ENCODE data around the gene FAR2. TPM values are rescaled to one million over a fixed set of nuclear protein-coding genes. Genes with fewer than 3 reads are reported as not detected.
A peak's percentile ranks its signal among the peaks of the same experiment; 100 is the strongest.

FAR2 gene
- total RNA-seq, 1 experiment from 2014 or later: 22.1 TPM

DNA sequence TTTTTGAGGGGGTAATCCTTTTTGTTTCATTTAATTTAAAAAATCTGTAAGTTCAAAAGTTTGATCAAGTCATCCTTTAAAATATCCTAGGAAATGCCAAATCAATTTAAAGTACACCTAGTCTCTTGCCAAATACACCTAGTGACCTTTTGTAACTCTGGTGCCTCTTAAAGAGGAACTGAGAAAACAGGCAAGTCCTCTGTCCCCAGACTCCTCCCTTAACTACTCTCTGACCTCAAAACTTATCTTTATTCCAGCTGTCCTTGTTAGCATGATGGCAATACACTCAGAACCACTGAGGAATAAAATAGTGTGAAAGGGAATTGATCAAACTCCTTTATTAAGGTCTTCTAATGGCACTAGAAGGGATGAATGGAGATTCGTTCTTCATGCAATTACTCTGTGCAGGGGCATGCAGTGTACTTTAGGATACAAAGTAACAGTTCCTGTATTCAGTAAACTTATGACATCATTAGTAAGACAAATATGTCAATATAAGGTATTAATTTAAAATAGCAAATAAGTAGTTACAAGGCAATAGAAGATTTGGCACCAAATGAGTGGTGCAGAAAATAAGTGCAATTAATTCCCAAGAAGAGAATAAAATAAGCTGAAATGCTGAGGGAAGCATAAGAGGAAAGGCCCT is 3.3 kb downstream of the FAR2 start:
- Histone ChIP-seq H3K27ac (ENCODE audit: insufficient read length, low read depth, low read length) (no peak overlapping the region), H3T11ph (ENCODE audit: low read length) (no peak overlapping the region), H3K9ac (ENCODE audit: extremely low read depth, insufficient read length, low read length) (no peak overlapping the region), H2AK5ac (ENCODE audit: insufficient read length, low read length) (no peak overlapping the region), H2BK5ac (ENCODE audit: insufficient read length, low read length) (no peak overlapping the region), H3K56ac (ENCODE audit: insufficient read length, low read depth, low read length) (no peak overlapping the region), H4K91ac (ENCODE audit: insufficient read length, low read depth, low read length) (no peak overlapping the region), H3K9me3 (ENCODE audit: control insufficient read depth, low read depth, low read length) (no peaks in the 10 kb centered on the region), H3K4me1 (ENCODE audit: insufficient read depth, low read length) (no peaks in the 10 kb centered on the region; the same call in 1 of the 2 replicates), H2BK12ac (ENCODE audit: insufficient read length, low read depth, low read length) (no peak overlapping the region), H3K23me2 (ENCODE audit: insufficient read length, low read depth, low read length, poor library complexity, severe bottlenecking) (peaks cover 19% of the 10 kb centered on the region), H2BK20ac (ENCODE audit: low read depth, low read length, poor library complexity, severe bottlenecking) (no peak overlapping the region), H3K18ac (ENCODE audit: insufficient read length, low read depth, low read length) (no peak overlapping the region), H4K8ac (replicated peaks; ENCODE audit: insufficient read length, low read depth, low read length) (no peak overlapping the region), H3K79me2 (ENCODE audit: insufficient read depth, low read length) (no peaks in the 10 kb centered on the region), H3K4me2 (ENCODE audit: insufficient read depth, insufficient read length, low read length) (no peak overlapping the region), H3K79me1 (ENCODE audit: insufficient read depth, low read depth, low read length, poor library complexity, severe bottlenecking) (peaks cover 5% of the 10 kb centered on the region), H2BK15ac (ENCODE audit: low read depth, low read length) (no peak overlapping the region), H3K14ac (ENCODE audit: insufficient read depth, low read length) (no peak overlapping the region), H2AFZ (ENCODE audit: low read length) (no peak overlapping the region), H2BK120ac (ENCODE audit: low read depth, low read length, poor library complexity, severe bottlenecking) (no peak overlapping the region), H3K4ac (ENCODE audit: low read depth, low read length) (no peak overlapping the region), H4K5ac (ENCODE audit: insufficient read length, low read depth, low read length) (no peak overlapping the region), H3K27me3 (ENCODE audit: insufficient read depth, low read length) (no peaks in the 10 kb centered on the region), H4K20me1 (ENCODE audit: control insufficient read depth, insufficient read depth, insufficient read length) (no peaks in the 10 kb centered on the region), H3K23ac (ENCODE audit: insufficient read length, low read depth, low read length) (no peak overlapping the region)
- TF ChIP-seq, protein P1, sequence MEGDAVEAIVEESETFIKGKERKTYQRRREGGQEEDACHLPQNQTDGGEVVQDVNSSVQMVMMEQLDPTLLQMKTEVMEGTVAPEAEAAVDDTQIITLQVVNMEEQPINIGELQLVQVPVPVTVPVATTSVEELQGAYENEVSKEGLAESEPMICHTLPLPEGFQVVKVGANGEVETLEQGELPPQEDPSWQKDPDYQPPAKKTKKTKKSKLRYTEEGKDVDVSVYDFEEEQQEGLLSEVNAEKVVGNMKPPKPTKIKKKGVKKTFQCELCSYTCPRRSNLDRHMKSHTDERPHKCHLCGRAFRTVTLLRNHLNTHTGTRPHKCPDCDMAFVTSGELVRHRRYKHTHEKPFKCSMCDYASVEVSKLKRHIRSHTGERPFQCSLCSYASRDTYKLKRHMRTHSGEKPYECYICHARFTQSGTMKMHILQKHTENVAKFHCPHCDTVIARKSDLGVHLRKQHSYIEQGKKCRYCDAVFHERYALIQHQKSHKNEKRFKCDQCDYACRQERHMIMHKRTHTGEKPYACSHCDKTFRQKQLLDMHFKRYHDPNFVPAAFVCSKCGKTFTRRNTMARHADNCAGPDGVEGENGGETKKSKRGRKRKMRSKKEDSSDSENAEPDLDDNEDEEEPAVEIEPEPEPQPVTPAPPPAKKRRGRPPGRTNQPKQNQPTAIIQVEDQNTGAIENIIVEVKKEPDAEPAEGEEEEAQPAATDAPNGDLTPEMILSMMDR (conservative IDR thresholded peaks at IDR 0.05): no peak
- Mint-ChIP-seq H3K4me1 (peaks cover 35 to 37% of the 10 kb centered on the region in 2 experiments), H3K27me3 (ENCODE audit: low read depth) (peaks cover 9% of the 10 kb centered on the region), H3K9me3 (no peaks in the 10 kb centered on the region), H3K4me3 (no peak overlapping the region), H3K27ac (peak overlapping the region in 1 of 3 experiments; percentile 44; a peak in 1 of 7 replicates), H3K36me3 (ENCODE audit: insufficient read depth in 1 of 3, low read depth in 3 of 3) (no peaks in the 10 kb centered on the region)
- WGBS (ENCODE audit: extremely low coverage, insufficient read length, low lambda C conversion rate): no CpG with 5 or more reads among the region's 1 CpG
- no peak for DNase-seq
